GM12878 (cell line): ENCODE measurements around the gene FCRLA. TPM values are rescaled to one million over a fixed set of nuclear protein-coding genes. Genes with fewer than 3 reads are reported as not detected.

Source experiments
- ATAC-seq: fragments of 200-7000 bp; cut with Tn5 transposase; 3 replicates; pipeline ENCODE4 v1.9.1; 2020; ENCODE audit warnings: mild to moderate bottlenecking, moderate library complexity
- BruUV-seq: library from RNA; stranded (reverse); fragments of 400-500 nt; replicated peaks from 2 replicates; lab custom pipeline; 2021; lab: Mats Ljungman, UMichigan
- CTCF ChIA-PET: fragments of 300-600 bp; sonication (Branson Sonifier 250); formaldehyde crosslinking; extraction: SDS; loops from one replicate; lab custom pipeline; 2021; ENCODE audit warnings: inconsistent platforms; lab: Yijun Ruan, JAX
- POLR2A ChIA-PET: fragments of 350-600 bp; formaldehyde crosslinking; extraction: SDS; loops from one replicate; lab custom pipeline; 2021; ENCODE audit warnings: inconsistent platforms; lab: Charles Lee
- RAD21 ChIA-PET: fragments of 300-600 bp; sonication (Branson Sonifier 250); formaldehyde crosslinking; loops from one replicate; lab custom pipeline; 2023; ENCODE audit warnings: antibody characterized with exemption; ENCODE audit not compliant: unreplicated experiment; lab: Charles Lee
- SMC1A ChIA-PET: fragments of 300-600 bp; sonication (Branson Sonifier 250); formaldehyde crosslinking; loops from one replicate; lab custom pipeline; 2023; ENCODE audit not compliant: unreplicated experiment, uncharacterized antibody; lab: Charles Lee
- DNase-seq: peaks from one replicate; pipeline ENCODE4 v3.0.0-alpha.2; 2011; ENCODE audit warnings: low read depth, low spot score
- FAIRE-seq: peaks from 3 replicates; lab custom pipeline; 2011; peaks lifted over from hg19 to GRCh38; lab: Jason Lieb, UNC
- H2AFZ ChIP-seq: 2 replicates; pipeline ENCODE4 v1.6.0; 2011; ENCODE audit warnings: low read depth, low read length, control low read depth; ENCODE audit not compliant: control insufficient read depth
- H3K27ac ChIP-seq: 2 replicates; pipeline ENCODE4 v1.5.1; 2011; ENCODE audit warnings: control low read depth; ENCODE audit not compliant: control insufficient read depth, insufficient read depth
- H3K27me3 ChIP-seq, 2 experiments: replicated peaks in 1 of 2; 2 replicates each; pipeline versions ENCODE4 v1.6.0 to v1.6.1; 2011; ENCODE audit warnings: low read length in 1 of 2; ENCODE audit not compliant: control insufficient read depth in 2 of 2, insufficient read depth in 2 of 2
- H3K36me3 ChIP-seq, 2 experiments: 2 replicates each; pipeline ENCODE4 v1.5.1; 2011; ENCODE audit warnings: low read length in 1 of 2; ENCODE audit not compliant: control insufficient read depth in 2 of 2, insufficient read depth in 2 of 2
- H3K4me1 ChIP-seq: 2 replicates; pipeline ENCODE4 v1.6.1; 2011; ENCODE audit warnings: mild to moderate bottlenecking, low read length, moderate library complexity, mixed read lengths; ENCODE audit not compliant: control insufficient read depth, insufficient read depth
- H3K4me2 ChIP-seq: 2 replicates; pipeline ENCODE4 v1.6.0; 2011; ENCODE audit warnings: control low read depth; ENCODE audit not compliant: control insufficient read depth, insufficient read depth
- H3K4me3 ChIP-seq: fragments of 200-600 bp; sonication (generic); 2 replicates; pipeline ENCODE4 v1.5.1; 2016
- H3K79me2 ChIP-seq: 2 replicates; pipeline ENCODE4 v1.6.0; 2011; ENCODE audit warnings: low read length; ENCODE audit not compliant: control insufficient read depth, insufficient read depth
- H3K9ac ChIP-seq: 2 replicates; pipeline ENCODE4 v1.8.0; 2011; ENCODE audit warnings: low read length, control low read depth, mixed read lengths; ENCODE audit not compliant: control insufficient read depth, insufficient read depth
- H3K9me3 ChIP-seq: replicated peaks from 3 replicates; pipeline ENCODE4 v1.5.1; 2011; ENCODE audit warnings: mild to moderate bottlenecking, low read length; ENCODE audit not compliant: control insufficient read depth, insufficient read depth
- H4K20me1 ChIP-seq: 2 replicates; pipeline ENCODE4 v1.6.0; 2011; ENCODE audit not compliant: control insufficient read depth, insufficient read depth
- BCL3 ChIP-seq: IDR thresholded peaks from 2 replicates; pipeline ENCODE4 v1.6.1; 2011; ENCODE audit warnings: borderline replicate concordance, low read depth, mild to moderate bottlenecking, moderate library complexity, low read length; ENCODE audit not compliant: insufficient read depth, poor library complexity, severe bottlenecking
- CBFB ChIP-seq: IDR thresholded peaks from 2 replicates; pipeline ENCODE4 v1.6.1; 2016; ENCODE audit warnings: antibody characterized with exemption, low read depth
- CBX3 ChIP-seq: fragments of 200-600 bp; sonication (generic); IDR thresholded peaks from 2 replicates; pipeline ENCODE4 v1.6.1; 2016; ENCODE audit warnings: low read depth, borderline replicate concordance
- EED ChIP-seq: sonication (generic); IDR thresholded peaks from 2 replicates; pipeline ENCODE4 v1.6.1; 2016; ENCODE audit warnings: antibody characterized with exemption, low read depth
- HCFC1 ChIP-seq: fragments of 150-350 bp; IDR thresholded peaks from 2 replicates; pipeline ENCODE4 v1.6.1; 2014; ENCODE audit warnings: low read length
- MEF2A ChIP-seq: IDR thresholded peaks from 2 replicates; pipeline ENCODE4 v1.6.1; 2011; ENCODE audit warnings: low read depth, mild to moderate bottlenecking, low read length, moderate library complexity; ENCODE audit not compliant: insufficient read depth
- NBN ChIP-seq: fragments of 450-650 bp; IDR thresholded peaks from 2 replicates; pipeline ENCODE4 v1.6.1; 2016
- RCOR1 ChIP-seq: conservative IDR thresholded peaks from 2 replicates; pipeline ENCODE4 v1.6.1; 2012; ENCODE audit warnings: low read depth, low read length, improper control_type of control experiment
- TAF1 ChIP-seq: IDR thresholded peaks from 2 replicates; pipeline ENCODE4 v1.6.1; 2011; ENCODE audit warnings: mild to moderate bottlenecking, low read depth, low read length, borderline replicate concordance
- TCF3 ChIP-seq: IDR thresholded peaks from 2 replicates; pipeline ENCODE4 v1.6.1; 2012; ENCODE audit warnings: low read depth, mild to moderate bottlenecking, low read length, borderline replicate concordance; ENCODE audit not compliant: insufficient read depth
- TCF7 ChIP-seq: IDR thresholded peaks from 2 replicates; pipeline ENCODE4 v1.6.1; 2014; ENCODE audit warnings: antibody characterized with exemption, borderline replicate concordance
- ZNF622 ChIP-seq: fragments of 450-650 bp; IDR thresholded peaks from 2 replicates; pipeline ENCODE4 v1.6.1; 2017; ENCODE audit warnings: mild to moderate bottlenecking, inconsistent platforms
- WGBS: methylation state at CpG from one replicate; pipeline ENCODE4 v1.1.6; 2016; ENCODE audit warnings: low lambda C conversion rate; ENCODE audit not compliant: insufficient replicate concordance, insufficient coverage; ENCODE audit errors: missing lambda C conversion rate; 5-methylcytosine and 5-hydroxymethylcytosine counted together
- in situ Hi-C: fragments of 300-500 bp; cut with MboI; formaldehyde crosslinking; loops from 9 replicates; pipeline ENCODE4 v1.14.3; 2018; ENCODE audit warnings: mixed read lengths
- intact Hi-C: fragments of 100-400 bp; cut with micrococcal nuclease; formaldehyde crosslinking; loops from one replicate; pipeline ENCODE4 v1.14.2; 2022; ENCODE audit not compliant: unreplicated experiment
- polyA plus RNA-seq, 11 experiments: library from polyadenylated mRNA; depleted of rRNA in 4 of 11; unstranded in 6 of 11; stranded (reverse) in 5 of 11; fragments of >200 nt; fragmentation: Nextera tagmentation in 4 of 11; fragmentation: Illumina TruSeq in 1 of 11; extraction: Ambion mirVana in 4 of 11; extraction: Trizol in 1 of 11; gene quantifications; 1 replicate in 1 of 11; 2 replicates in 10 of 11; pipeline versions ENCODE4 v1.2.1 to v1.2.3, GENCODE V29; 2011 to 2016; ENCODE audit warnings: inconsistent platforms in 2 of 11, missing spikeins in 2 of 11, low read depth in 1 of 11
- total RNA-seq, 4 experiments: library from RNA; depleted of rRNA in 3 of 4; stranded (reverse); fragments of >200 nt in 3 of 4; fragmentation: Illumina TruSeq in 1 of 4; extraction: Trizol in 1 of 4; gene quantifications; 2 replicates each; pipeline versions ENCODE4 v1.2.1 to v1.2.3, GENCODE V29; 2013 to 2021
- TF ChIP-seq, protein P1 (sequence below): IDR thresholded peaks from 2 replicates; pipeline ENCODE4 v1.6.1; 2012; ENCODE audit warnings: mild to moderate bottlenecking, low read depth, low read length
- TF ChIP-seq, protein P2 (sequence below): fragments of 450-650 bp; IDR thresholded peaks from 2 replicates; pipeline ENCODE4 v1.6.1; 2017; ENCODE audit warnings: mild to moderate bottlenecking, moderate library complexity

Gene FCRLA
- total and polyA plus RNA-seq, 10 of the 15 experiments (the other 5 are each of a cell fraction or from before 2014, with no cell fraction given) = 130 to 714 (median 374) TPM

DNA sequence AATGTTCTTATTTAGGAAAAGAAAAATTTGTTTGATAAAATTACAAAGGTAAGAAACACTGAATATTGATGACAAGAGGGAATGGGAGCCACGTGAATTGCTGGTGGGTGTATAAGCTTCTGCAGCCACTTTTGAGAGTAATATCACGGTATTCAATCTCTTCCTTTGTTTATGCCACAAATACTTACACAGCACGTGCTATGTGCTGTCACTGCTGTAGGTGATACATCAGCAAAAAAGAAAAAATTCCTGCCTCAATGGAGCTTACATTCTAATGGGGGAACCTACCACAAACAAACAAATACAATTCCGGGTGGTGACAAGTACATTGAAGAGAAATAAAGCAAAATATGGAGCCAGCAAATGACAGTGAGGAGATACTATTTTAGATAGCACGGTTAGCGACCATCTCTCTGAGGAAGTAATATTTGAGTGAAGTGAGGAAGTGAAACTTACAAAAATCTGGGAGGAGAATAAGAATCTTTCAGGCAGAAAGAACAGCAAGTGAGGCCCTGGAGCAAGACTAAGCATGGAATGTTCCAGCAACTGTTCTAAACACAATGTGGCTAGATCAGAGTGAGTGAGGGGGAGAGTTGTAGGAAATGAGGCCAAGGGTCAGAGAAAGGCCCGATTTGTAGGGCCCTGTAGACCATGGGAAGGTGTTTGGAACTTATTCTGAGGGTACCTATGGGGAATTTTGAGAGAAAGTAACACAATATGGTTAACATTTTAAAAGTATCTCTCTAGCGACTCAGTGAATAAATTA is 11.7 kb downstream of the FCRLA start:
- POLR2A ChIA-PET = interaction anchor here (1.0 kb wide), 1 partner anchor 8 kb away, joined by 3 read pairs; no protein-coding TSS in a partner anchor
- CTCF ChIA-PET = interaction anchor here (0.7 to 2.2 kb wide), 6 partner anchors 10 to 31 kb away, joined by 3 to 10 read pairs (median 4); partner anchors contain the start of genes DUSP12 and FCRLA
- intact Hi-C loops = no loop called here
- SMC1A ChIA-PET = interaction anchor here (1.0 to 4.5 kb wide), 4 partner anchors 8 to 15 kb away, joined by 3 to 49 read pairs (median 4); partner anchors contain the start of gene FCRLA
- RAD21 ChIA-PET = interaction anchor here (1.0 to 2.0 kb wide), 3 partner anchors 11 to 318 kb away, joined by 3 to 10 read pairs (median 3); partner anchors contain the start of gene FCRLA
- H3K4me2 ChIP-seq = peak overlapping the region; percentile 72
- H4K20me1 ChIP-seq = no peaks in the 10 kb centered on the region
- H3K36me3 ChIP-seq = no peaks in the 10 kb centered on the region
- peak overlapping the region; percentile 68 for H2AFZ ChIP-seq
- BruUV-seq = no TSS peak
- H3K79me2 ChIP-seq = no peaks in the 10 kb centered on the region
- 0% methylated on average over 8 of the region's 8 CpGs for WGBS
- peak overlapping the region; percentile 41; the same call in 1 of the 2 replicates for H3K4me3 ChIP-seq
- H3K27ac ChIP-seq = peak overlapping the region; percentile 77
- peak; percentile 75 for FAIRE-seq
- no peaks in the 10 kb centered on the region for H3K27me3 ChIP-seq
- no peak overlapping the region for H3K9ac ChIP-seq
- peak; percentile 82 for ATAC-seq
- H3K4me1 ChIP-seq = peaks cover 45% of the 10 kb centered on the region
- in situ Hi-C loops = no loop called here
- DNase-seq = no peak
- H3K9me3 ChIP-seq = no peaks in the 10 kb centered on the region
- TF ChIP-seq, protein P1, sequence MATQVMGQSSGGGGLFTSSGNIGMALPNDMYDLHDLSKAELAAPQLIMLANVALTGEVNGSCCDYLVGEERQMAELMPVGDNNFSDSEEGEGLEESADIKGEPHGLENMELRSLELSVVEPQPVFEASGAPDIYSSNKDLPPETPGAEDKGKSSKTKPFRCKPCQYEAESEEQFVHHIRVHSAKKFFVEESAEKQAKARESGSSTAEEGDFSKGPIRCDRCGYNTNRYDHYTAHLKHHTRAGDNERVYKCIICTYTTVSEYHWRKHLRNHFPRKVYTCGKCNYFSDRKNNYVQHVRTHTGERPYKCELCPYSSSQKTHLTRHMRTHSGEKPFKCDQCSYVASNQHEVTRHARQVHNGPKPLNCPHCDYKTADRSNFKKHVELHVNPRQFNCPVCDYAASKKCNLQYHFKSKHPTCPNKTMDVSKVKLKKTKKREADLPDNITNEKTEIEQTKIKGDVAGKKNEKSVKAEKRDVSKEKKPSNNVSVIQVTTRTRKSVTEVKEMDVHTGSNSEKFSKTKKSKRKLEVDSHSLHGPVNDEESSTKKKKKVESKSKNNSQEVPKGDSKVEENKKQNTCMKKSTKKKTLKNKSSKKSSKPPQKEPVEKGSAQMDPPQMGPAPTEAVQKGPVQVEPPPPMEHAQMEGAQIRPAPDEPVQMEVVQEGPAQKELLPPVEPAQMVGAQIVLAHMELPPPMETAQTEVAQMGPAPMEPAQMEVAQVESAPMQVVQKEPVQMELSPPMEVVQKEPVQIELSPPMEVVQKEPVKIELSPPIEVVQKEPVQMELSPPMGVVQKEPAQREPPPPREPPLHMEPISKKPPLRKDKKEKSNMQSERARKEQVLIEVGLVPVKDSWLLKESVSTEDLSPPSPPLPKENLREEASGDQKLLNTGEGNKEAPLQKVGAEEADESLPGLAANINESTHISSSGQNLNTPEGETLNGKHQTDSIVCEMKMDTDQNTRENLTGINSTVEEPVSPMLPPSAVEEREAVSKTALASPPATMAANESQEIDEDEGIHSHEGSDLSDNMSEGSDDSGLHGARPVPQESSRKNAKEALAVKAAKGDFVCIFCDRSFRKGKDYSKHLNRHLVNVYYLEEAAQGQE = no peak
- TF ChIP-seq NBN = no peak; the same call in none of the 2 replicates
- peak; percentile 19 for TF ChIP-seq BCL3
- peak; percentile 66 for TF ChIP-seq MEF2A
- TF ChIP-seq TAF1 = no peak
- no peak for TF ChIP-seq ZNF622
- peak; percentile 38; the same call in 1 of the 2 replicates for TF ChIP-seq CBFB
- TF ChIP-seq CBX3 = no peak
- TF ChIP-seq RCOR1 = no peak
- TF ChIP-seq, protein P2, sequence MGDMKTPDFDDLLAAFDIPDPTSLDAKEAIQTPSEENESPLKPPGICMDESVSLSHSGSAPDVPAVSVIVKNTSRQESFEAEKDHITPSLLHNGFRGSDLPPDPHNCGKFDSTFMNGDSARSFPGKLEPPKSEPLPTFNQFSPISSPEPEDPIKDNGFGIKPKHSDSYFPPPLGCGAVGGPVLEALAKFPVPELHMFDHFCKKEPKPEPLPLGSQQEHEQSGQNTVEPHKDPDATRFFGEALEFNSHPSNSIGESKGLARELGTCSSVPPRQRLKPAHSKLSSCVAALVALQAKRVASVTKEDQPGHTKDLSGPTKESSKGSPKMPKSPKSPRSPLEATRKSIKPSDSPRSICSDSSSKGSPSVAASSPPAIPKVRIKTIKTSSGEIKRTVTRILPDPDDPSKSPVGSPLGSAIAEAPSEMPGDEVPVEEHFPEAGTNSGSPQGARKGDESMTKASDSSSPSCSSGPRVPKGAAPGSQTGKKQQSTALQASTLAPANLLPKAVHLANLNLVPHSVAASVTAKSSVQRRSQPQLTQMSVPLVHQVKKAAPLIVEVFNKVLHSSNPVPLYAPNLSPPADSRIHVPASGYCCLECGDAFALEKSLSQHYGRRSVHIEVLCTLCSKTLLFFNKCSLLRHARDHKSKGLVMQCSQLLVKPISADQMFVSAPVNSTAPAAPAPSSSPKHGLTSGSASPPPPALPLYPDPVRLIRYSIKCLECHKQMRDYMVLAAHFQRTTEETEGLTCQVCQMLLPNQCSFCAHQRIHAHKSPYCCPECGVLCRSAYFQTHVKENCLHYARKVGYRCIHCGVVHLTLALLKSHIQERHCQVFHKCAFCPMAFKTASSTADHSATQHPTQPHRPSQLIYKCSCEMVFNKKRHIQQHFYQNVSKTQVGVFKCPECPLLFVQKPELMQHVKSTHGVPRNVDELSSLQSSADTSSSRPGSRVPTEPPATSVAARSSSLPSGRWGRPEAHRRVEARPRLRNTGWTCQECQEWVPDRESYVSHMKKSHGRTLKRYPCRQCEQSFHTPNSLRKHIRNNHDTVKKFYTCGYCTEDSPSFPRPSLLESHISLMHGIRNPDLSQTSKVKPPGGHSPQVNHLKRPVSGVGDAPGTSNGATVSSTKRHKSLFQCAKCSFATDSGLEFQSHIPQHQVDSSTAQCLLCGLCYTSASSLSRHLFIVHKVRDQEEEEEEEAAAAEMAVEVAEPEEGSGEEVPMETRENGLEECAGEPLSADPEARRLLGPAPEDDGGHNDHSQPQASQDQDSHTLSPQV = no peak
- TF ChIP-seq EED = peak; percentile 90
- TF ChIP-seq HCFC1 = no peak
- no peak for TF ChIP-seq TCF7
- no peak for TF ChIP-seq TCF3
